Fibroblast of mammary gland (primary cell): Measurements from ENCODE around the gene CLEC4G.
"Not testable (repeated sequence)": the region's sequence is repeated elsewhere in the genome, so short reads cannot be mapped to it uniquely, and the experiment has no call there.

ENCODE experiments used
- DNase-seq: peaks from one replicate; pipeline ENCODE4 v3.0.0-alpha.2; 2010; ENCODE audit warnings: low read depth
- H3K4me3 ChIP-seq: 2 replicates; pipeline ENCODE4 v1.5.1; 2011; ENCODE audit warnings: low read depth, mild to moderate bottlenecking, low read length, moderate library complexity; ENCODE audit not compliant: control insufficient read depth
- TF ChIP-seq, protein P1 (sequence below): conservative IDR thresholded peaks from 2 replicates; pipeline ENCODE4 v1.5.1; 2011; ENCODE audit warnings: low read depth, low read length, inconsistent platforms; ENCODE audit not compliant: control insufficient read depth, insufficient read depth

Gene CLEC4G

DNA sequence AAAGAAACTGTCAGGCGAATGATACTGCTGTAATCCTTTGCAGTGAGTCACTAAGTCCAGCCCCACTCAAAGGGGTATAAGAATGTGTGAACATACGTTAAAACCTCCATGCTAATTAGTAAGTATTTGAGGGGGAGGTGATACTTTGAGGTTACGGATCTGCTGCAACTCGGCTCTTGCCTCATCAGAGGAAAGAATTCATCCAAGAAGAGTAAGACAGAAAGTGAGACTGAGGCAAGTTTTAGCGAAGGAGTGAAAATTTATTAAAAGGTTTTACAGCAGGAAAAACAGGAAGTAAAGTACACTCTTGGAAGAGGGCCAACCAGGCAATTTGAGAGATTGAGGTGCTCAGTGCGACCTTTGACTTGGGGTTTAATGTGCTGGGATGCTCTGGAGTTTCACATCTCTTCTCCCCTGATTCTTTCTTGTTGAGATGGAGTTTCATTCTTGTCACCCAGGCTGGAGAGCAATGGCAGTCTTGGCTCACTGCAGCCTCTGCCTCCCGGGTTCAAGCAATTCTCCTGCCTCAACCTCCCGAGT is 40.9 kb upstream of the CLEC4G start:
- no peak overlapping the region for H3K4me3 ChIP-seq
- TF ChIP-seq, protein P1, sequence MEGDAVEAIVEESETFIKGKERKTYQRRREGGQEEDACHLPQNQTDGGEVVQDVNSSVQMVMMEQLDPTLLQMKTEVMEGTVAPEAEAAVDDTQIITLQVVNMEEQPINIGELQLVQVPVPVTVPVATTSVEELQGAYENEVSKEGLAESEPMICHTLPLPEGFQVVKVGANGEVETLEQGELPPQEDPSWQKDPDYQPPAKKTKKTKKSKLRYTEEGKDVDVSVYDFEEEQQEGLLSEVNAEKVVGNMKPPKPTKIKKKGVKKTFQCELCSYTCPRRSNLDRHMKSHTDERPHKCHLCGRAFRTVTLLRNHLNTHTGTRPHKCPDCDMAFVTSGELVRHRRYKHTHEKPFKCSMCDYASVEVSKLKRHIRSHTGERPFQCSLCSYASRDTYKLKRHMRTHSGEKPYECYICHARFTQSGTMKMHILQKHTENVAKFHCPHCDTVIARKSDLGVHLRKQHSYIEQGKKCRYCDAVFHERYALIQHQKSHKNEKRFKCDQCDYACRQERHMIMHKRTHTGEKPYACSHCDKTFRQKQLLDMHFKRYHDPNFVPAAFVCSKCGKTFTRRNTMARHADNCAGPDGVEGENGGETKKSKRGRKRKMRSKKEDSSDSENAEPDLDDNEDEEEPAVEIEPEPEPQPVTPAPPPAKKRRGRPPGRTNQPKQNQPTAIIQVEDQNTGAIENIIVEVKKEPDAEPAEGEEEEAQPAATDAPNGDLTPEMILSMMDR, result no peak
- peak; percentile 10 for DNase-seq

DNA sequence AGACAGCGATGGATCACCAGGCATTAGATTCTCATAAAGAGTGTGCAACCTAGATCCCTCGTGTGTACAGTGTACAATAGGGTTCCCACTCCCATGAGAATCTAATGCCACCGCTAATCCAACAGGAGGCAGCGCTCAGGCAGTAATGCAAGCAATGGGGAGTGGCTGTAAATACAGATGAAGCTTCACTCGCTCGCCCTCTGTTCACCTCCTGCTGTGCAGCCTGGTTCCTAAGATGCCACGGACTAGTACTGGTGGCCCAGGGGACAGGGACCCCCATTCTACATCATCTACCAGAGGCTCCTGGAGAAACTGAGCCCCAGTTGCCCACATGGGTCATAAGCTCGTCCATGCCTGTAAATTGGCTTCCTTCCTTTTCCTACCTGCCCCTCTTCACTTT is 39.2 kb upstream of the CLEC4G start:
- H3K4me3 ChIP-seq, result no peak overlapping the region
- no peak for DNase-seq
- TF ChIP-seq, protein P1, result no peak

DNA sequence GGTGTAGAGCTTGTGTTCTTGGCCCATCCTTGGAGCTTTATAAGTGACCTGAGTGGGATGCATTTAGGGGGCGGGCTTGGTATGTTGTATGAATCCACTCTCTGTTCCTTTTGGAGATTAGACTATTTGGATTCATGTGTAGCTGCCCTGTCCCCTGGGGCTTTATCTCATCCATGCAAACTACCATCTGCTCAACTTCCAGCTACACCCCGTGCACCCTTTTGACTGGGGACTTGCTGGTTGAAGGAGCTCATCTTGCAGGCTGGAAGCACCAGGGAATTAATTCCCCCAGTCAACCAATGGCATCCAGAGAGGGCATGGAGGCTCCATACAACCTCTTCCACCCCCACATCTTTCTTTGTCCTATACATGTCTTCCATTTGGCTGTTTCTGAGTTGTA is 37.3 kb upstream of the CLEC4G start:
- no peak overlapping the region for H3K4me3 ChIP-seq
- no peak for DNase-seq
- TF ChIP-seq, protein P1, result no peak

DNA sequence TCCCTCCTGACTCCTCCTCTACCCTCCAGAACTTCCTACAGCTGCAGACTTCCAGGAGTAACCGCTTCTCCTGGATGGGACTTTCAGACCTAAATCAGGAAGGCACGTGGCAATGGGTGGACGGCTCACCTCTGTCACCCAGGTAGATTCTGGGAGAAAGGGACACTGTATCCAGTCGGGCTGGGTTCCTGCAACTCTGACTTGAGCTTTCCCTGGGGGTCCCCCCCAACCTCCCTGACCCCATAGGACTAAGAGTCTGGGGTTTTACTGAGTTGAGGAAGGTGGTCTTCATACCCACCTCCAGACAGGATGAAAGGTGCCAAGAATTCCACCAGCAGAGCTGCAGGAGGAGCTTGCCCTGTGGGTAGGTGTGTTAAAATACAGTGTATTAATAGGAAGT is 35.6 kb upstream of the CLEC4G start:
- H3K4me3 ChIP-seq, result no peak overlapping the region
- DNase-seq, result no peak
- TF ChIP-seq, protein P1, result no peak

DNA sequence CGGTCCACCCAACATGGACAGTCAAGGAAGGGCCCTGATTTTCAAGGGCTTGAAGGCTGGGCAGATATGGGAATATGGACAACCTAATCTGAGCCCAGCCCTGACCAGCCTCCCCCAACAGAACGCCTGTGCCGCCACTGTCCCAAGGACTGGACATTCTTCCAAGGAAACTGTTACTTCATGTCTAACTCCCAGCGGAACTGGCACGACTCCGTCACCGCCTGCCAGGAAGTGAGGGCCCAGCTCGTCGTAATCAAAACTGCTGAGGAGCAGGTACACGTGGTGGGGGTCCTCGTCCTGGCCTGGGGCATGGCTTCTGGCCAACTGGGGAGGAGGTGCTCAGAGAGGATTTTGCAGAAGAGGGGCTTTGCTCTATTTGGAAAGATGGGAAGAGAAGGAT is 34.6 kb upstream of the CLEC4G start:
- no peak overlapping the region for H3K4me3 ChIP-seq
- TF ChIP-seq, protein P1, result no peak
- no peak for DNase-seq

DNA sequence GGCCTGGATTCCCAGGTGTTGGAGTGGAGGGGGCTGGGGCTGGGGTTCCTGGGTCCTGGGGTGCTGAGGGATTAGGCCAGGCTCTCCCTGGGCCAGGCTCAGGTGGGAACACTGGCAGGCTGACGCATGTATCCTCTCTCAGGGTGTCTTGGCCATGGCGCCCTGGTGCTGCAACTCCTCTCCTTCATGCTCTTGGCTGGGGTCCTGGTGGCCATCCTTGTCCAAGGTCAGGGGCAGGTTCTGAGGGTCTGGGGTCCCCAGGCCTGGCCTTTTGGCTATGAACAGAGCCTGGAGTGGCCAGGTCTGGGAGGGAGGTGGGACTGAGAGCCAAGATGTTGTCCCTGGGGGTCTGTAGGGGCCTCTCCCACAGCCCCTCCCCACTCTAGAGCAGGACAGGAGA is 33.1 kb upstream of the CLEC4G start:
- H3K4me3 ChIP-seq, DNase-seq: not testable (repeated sequence)

DNA sequence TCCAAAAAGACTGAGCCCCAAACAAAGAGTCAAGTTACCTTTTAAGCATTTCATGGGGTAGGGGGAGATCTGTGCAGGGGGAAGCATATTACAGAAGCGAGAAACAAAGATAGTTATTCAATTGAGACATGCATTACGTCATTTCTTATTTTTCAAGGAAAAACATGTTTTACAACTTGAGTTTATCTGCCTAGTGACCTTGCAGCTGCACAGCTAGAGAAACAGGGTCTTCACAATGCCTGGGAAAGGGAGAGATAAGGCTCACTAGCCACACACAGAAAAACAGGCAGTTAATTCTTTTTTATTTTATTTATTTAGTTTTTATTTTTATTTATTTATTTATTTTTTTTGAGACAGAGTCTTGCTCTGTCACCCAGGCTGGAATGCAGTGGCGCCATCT is 32.2 kb upstream of the CLEC4G start:
- not testable (repeated sequence) for DNase-seq

DNA sequence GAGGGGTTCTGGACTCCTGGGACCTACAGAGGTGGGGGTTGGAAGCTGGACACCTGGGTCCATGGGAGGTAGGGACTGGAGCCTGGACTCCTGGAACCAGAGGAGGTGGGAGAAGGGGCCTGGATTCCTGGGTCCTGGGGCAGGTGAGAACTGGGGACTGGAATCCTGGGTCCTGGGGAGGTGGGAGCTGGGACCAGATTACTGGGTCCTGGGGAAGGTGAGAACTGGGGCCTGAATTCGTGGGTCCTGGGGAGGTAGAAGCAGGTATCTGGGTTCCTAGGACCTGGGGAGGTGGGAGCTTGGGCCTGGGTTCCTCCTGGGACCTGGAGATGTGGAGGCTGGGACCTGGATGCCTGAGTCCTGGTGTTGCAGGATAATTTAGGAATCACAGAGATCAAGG is 31.8 kb upstream of the CLEC4G start:
- H3K4me3 ChIP-seq, result no peak overlapping the region
- TF ChIP-seq, protein P1, result no peak
- no peak for DNase-seq

More for the DNA sequence above, 32.2 kb upstream of the CLEC4G start:
- not testable (repeated sequence) for H3K4me3 ChIP-seq
